ENCODE results near the gene ENO2. TPM values are rescaled to one million over a fixed set of nuclear protein-coding genes. Genes with fewer than 3 reads are reported as not detected.
A peak's percentile ranks its signal among the peaks of the same experiment; 100 is the strongest.

The ENO2 gene
- total and polyA plus RNA-seq, 8 donors: 9.3 to 50.0 (median 15.5) TPM

- Histone ChIP-seq H3K9me3 (no peaks in the 10 kb centered on the region), H3K27ac (no peak overlapping the region), H3K27me3 (peaks cover 0 to 40% of the 10 kb centered on the region in 2 donors), H3K4me1 (peaks cover 0 to 24% of the 10 kb centered on the region in 2 donors), H3K4me3 (no peak overlapping the region), H3K36me3 (no peaks in the 10 kb centered on the region)
- no peak for TF ChIP-seq CTCF (IDR thresholded peaks at IDR 0.05)
- intact Hi-C loops (cut with DNase I): no loop called here
- peak in 1 of 4 donors; percentile 28 for DNase-seq
- ATAC-seq: no peak
These were observed 2.0 kb upstream of the ENO2 start for GRCh38 chr12:6912164-6912935.

- TF ChIP-seq CTCF (IDR thresholded peaks at IDR 0.05): no peak
- no peaks in the 10 kb centered on the region for H3K9me3 ChIP-seq
- H3K36me3 ChIP-seq: peaks cover 0 to 12% of the 10 kb centered on the region in 2 donors
- DNase-seq: peak in 1 of 4 donors; percentile 33
- peaks cover 0 to 40% of the 10 kb centered on the region in 2 donors for H3K27me3 ChIP-seq
- peak; percentile 22 for ATAC-seq
- H3K4me1 ChIP-seq: peaks cover 0 to 24% of the 10 kb centered on the region in 2 donors
- peak overlapping the region; percentile 61 to 66 for H3K27ac ChIP-seq
- intact Hi-C loops (cut with DNase I): no loop called here
- peak overlapping the region; percentile 44 to 58 for H3K4me3 ChIP-seq
These were observed 788 bp downstream of the ENO2 start for GRCh38 chr12:6914947-6915788.

GRCh38 chr12:6915789-6916285 is 1.5 kb downstream of the ENO2 start:
- DNase-seq: peak in 1 of 4 donors; percentile 32
- Histone ChIP-seq H3K27me3 (peaks cover 0 to 40% of the 10 kb centered on the region in 2 donors), H3K4me3 (no peak overlapping the region), H3K27ac (no peak overlapping the region), H3K9me3 (no peaks in the 10 kb centered on the region), H3K36me3 (peaks cover 0 to 16% of the 10 kb centered on the region in 2 donors), H3K4me1 (peaks cover 0 to 24% of the 10 kb centered on the region in 2 donors)
- no peak for TF ChIP-seq CTCF (IDR thresholded peaks at IDR 0.05)
- ATAC-seq: no peak
- intact Hi-C loops (cut with DNase I): no loop called here

- intact Hi-C loops (cut with DNase I): no loop called here
- Histone ChIP-seq H3K36me3 (peaks cover 0 to 17% of the 10 kb centered on the region in 2 donors), H3K27me3 (peaks cover 0 to 40% of the 10 kb centered on the region in 2 donors), H3K9me3 (no peaks in the 10 kb centered on the region), H3K4me1 (peaks cover 0 to 24% of the 10 kb centered on the region in 2 donors), H3K4me3 (no peak overlapping the region), H3K27ac (no peak overlapping the region)
- no peak for ATAC-seq
- TF ChIP-seq CTCF (IDR thresholded peaks at IDR 0.05): no peak
- peak in 1 of 4 donors; percentile 28 for DNase-seq
These were observed 2.2 kb downstream of the ENO2 start for GRCh38 chr12:6916426-6917200.

Data from left lung (tissue), 10 donors.